SK-N-SH treated with all-trans-retinoic acid at 6 μM for 48 hours (cell line): ENCODE results near the gene VIT.
A peak's percentile ranks its signal among the peaks of the same experiment; 100 is the strongest.

Experiments
- ATAC-seq: fragments of 200-7000 bp; cut with Tn5 transposase; 3 replicates; pipeline ENCODE4 v1.9.1; 2020; ENCODE audit warnings: mild to moderate bottlenecking, moderate library complexity
- ARNTL ChIP-seq: fragments of 450-650 bp; formaldehyde crosslinking; IDR thresholded peaks from 2 replicates; pipeline ENCODE4 v1.5.0; 2020; ENCODE audit warnings: low read depth, mild to moderate bottlenecking, moderate library complexity, borderline replicate concordance
- BACH2 ChIP-seq: fragments of 250-450 bp; sonication (Bioruptor Pico); IDR thresholded peaks from 2 replicates; pipeline ENCODE4 v1.9.0; 2021; ENCODE audit warnings: mild to moderate bottlenecking, borderline replicate concordance
- CREB5 ChIP-seq: fragments of 250-450 bp; sonication (Bioruptor Pico); IDR thresholded peaks from 2 replicates; pipeline ENCODE4 v1.5.1; 2020; ENCODE audit warnings: low read depth, mild to moderate bottlenecking, moderate library complexity
- CSDC2 ChIP-seq: fragments of 250-450 bp; sonication (Bioruptor Pico); IDR thresholded peaks from 2 replicates; pipeline ENCODE4 v1.5.0; 2020; ENCODE audit warnings: mild to moderate bottlenecking, moderate library complexity
- GLIS3 ChIP-seq: fragments of 250-450 bp; sonication (Bioruptor Pico); IDR thresholded peaks from 2 replicates; pipeline ENCODE4 v1.5.0; 2020; ENCODE audit warnings: mild to moderate bottlenecking, moderate library complexity
- OSR1 ChIP-seq: fragments of 250-450 bp; sonication (Bioruptor Pico); IDR thresholded peaks from 2 replicates; pipeline ENCODE4 v1.8.0; 2022; ENCODE audit warnings: moderate library complexity, mild to moderate bottlenecking, inconsistent platforms
- PATZ1 ChIP-seq: fragments of 250-450 bp; sonication (Bioruptor Pico); IDR thresholded peaks from 2 replicates; pipeline ENCODE4 v1.8.0; 2020; ENCODE audit warnings: mild to moderate bottlenecking, moderate library complexity, borderline replicate concordance
- POU6F1 ChIP-seq: fragments of 250-450 bp; sonication (Bioruptor Pico); IDR thresholded peaks from 2 replicates; pipeline ENCODE4 v1.8.0; 2021; ENCODE audit warnings: low read depth, mild to moderate bottlenecking, moderate library complexity, borderline replicate concordance
- PPARA ChIP-seq: fragments of 250-450 bp; sonication (Bioruptor Pico); IDR thresholded peaks from 2 replicates; pipeline ENCODE4 v1.5.0; 2020; ENCODE audit warnings: mild to moderate bottlenecking, borderline replicate concordance
- RARB ChIP-seq: fragments of 250-450 bp; sonication (Bioruptor Pico); IDR thresholded peaks from 2 replicates; pipeline ENCODE4 v1.8.0; 2021; ENCODE audit warnings: mild to moderate bottlenecking, moderate library complexity
- SNAI2 ChIP-seq: fragments of 250-450 bp; sonication (Bioruptor Pico); IDR thresholded peaks from 2 replicates; pipeline ENCODE4 v1.5.0; 2020; ENCODE audit warnings: mild to moderate bottlenecking, moderate library complexity
- TCF4 ChIP-seq: fragments of 250-450 bp; sonication (Bioruptor Pico); IDR thresholded peaks from 2 replicates; pipeline ENCODE4 v1.8.0; 2021; ENCODE audit warnings: mild to moderate bottlenecking, moderate library complexity, borderline replicate concordance
- TOX ChIP-seq: fragments of 250-450 bp; sonication (Bioruptor Pico); IDR thresholded peaks from 2 replicates; pipeline ENCODE4 v1.8.0; 2021; ENCODE audit warnings: mild to moderate bottlenecking, moderate library complexity, borderline replicate concordance
- ZC3H10 ChIP-seq: fragments of 250-450 bp; sonication (Bioruptor Pico); IDR thresholded peaks from 2 replicates; pipeline ENCODE4 v1.5.1; 2021; ENCODE audit warnings: mild to moderate bottlenecking, moderate library complexity
- ZFP3 ChIP-seq: fragments of 250-450 bp; sonication (Bioruptor Pico); IDR thresholded peaks from 2 replicates; pipeline ENCODE4 v1.5.0; 2020; ENCODE audit warnings: mild to moderate bottlenecking, moderate library complexity
- ZFP30 ChIP-seq: fragments of 450-650 bp; formaldehyde crosslinking; IDR thresholded peaks from 2 replicates; pipeline ENCODE4 v1.5.0; 2022; ENCODE audit warnings: mild to moderate bottlenecking, moderate library complexity
- ZNF565 ChIP-seq: fragments of 450-650 bp; formaldehyde crosslinking; conservative IDR thresholded peaks from 2 replicates; pipeline ENCODE4 v1.5.0; 2020; ENCODE audit warnings: low read depth, mild to moderate bottlenecking, moderate library complexity
- ZNF70 ChIP-seq: fragments of 450-650 bp; formaldehyde crosslinking; IDR thresholded peaks from 2 replicates; pipeline ENCODE4 v1.5.0; 2020; ENCODE audit warnings: mild to moderate bottlenecking, moderate library complexity
- ZNF8 ChIP-seq: fragments of 450-650 bp; formaldehyde crosslinking; IDR thresholded peaks from 2 replicates; pipeline ENCODE4 v1.5.0; 2020; ENCODE audit warnings: mild to moderate bottlenecking, moderate library complexity

VIT gene

GRCh38 chr2:36675579-36676282, 20.8 kb upstream of the VIT start:
- ATAC-seq, result no peak
- TF ChIP-seq ZNF565 (CRISPR knock-in tag) (no peak), PPARA (no peak), ZNF8 (CRISPR knock-in tag) (peak; percentile 60; the same call in 1 of the 2 replicates)

GRCh38 chr2:36676364-36676763, 20.1 kb upstream of the VIT start:
- no peak for TF ChIP-seq ZC3H10 (CRISPR knock-in tag)
- TF ChIP-seq SNAI2 (CRISPR knock-in tag), result no peak
- no peak for TF ChIP-seq TCF4 (CRISPR knock-in tag)
- TF ChIP-seq ZNF70 (CRISPR knock-in tag), result no peak
- TF ChIP-seq ZFP30 (CRISPR knock-in tag), result no peak
- no peak for TF ChIP-seq ZNF565 (CRISPR knock-in tag)
- TF ChIP-seq OSR1 (CRISPR knock-in tag), result no peak
- no peak for TF ChIP-seq ZFP3 (CRISPR knock-in tag)
- TF ChIP-seq ARNTL (CRISPR knock-in tag), result no peak
- TF ChIP-seq RARB (CRISPR knock-in tag), result no peak
- no peak for TF ChIP-seq ZNF8 (CRISPR knock-in tag)
- TF ChIP-seq CSDC2 (CRISPR knock-in tag), result no peak
- TF ChIP-seq GLIS3, result no peak
- TF ChIP-seq POU6F1, result no peak
- TF ChIP-seq CREB5, result no peak
- no peak for TF ChIP-seq PATZ1 (CRISPR knock-in tag)
- no peak for ATAC-seq

- TF ChIP-seq POU6F1 (no peak), TCF4 (CRISPR knock-in tag) (no peak), ARNTL (CRISPR knock-in tag) (no peak), PATZ1 (CRISPR knock-in tag) (no peak), BACH2 (CRISPR knock-in tag) (no peak), OSR1 (CRISPR knock-in tag) (no peak), TOX (CRISPR knock-in tag) (no peak), ZC3H10 (CRISPR knock-in tag) (no peak), RARB (CRISPR knock-in tag) (no peak), GLIS3 (no peak), ZFP30 (CRISPR knock-in tag) (no peak)
- ATAC-seq, result no peak
Observed at GRCh38 chr2:36677386-36677785, 19.1 kb upstream of the VIT start.
